Measurements from ENCODE around the gene OR51B6. TPM values are rescaled to one million over a fixed set of nuclear protein-coding genes. Genes with fewer than 3 reads are reported as not detected.
"Not testable (repeated sequence)": the region's sequence is repeated elsewhere in the genome, so short reads cannot be mapped to it uniquely, and the experiment has no call there.

Gene OR51B6
- polyA plus RNA-seq, 6 donors from 2014 or later: not detected

DNA sequence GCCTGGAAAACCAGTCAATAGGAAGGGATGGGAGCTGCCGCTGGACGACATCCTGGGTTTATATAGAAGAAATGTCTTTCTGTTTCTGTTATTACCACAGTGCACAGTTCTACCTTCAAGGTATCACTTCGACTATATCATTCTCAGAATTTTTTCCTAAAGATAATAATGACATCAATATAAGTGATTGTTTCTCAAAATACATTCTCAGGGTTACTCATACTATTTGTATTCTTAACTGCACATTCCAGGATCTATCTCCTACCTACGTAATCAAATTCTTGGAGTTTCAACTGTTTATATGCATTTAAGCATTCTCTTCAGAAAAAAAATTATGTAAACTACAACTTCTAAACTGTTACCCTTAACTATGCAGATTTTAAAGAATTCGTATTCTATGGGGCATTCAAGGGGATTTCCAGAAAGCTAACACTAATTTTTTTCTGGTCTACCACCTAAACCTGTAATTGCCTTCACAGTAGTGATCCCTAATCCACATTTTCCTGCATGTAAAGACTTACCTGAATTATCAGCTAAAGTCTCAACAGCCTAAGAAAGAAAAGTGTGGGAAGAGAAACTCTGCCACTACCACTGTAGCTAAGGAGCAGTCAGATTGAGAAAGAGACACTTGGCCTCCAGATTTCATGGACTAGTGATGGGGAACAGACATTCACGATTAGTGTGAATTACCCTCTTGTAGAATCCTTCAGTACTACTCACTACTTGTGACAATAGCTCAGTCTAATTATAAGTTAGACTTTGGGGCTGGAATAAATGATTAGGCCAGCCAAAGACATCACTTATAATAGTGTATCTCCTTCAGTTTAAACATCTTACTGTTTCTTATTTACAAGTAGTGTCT is 7.6 kb upstream of the OR51B6 start, which contains the start of gene OR51B5:
TSS of gene OR51B5 (minus strand) at position 51 of the 862 bp plus-strand sequence. CDS start at position 51, 0 bp downstream.
- Mint-ChIP-seq H3K36me3 (no peaks in the 10 kb centered on the region), H3K4me1 (no peaks in the 10 kb centered on the region), H3K4me3 (no peak within 1 kb of the TSS), H3K27me3 (peaks cover 0 to 15% (median 14%) of the 10 kb centered on the region in 3 donors), H3K27ac (peak within 1 kb of the TSS in 1 of 6 donors; percentile 12), H3K9me3 (peaks cover 0 to 4% (median 0%) of the 10 kb centered on the region in 7 donors)
- DNase-seq (no peak), ATAC-seq (ENCODE audit: low read depth in 2 of 2) (no peak)

- no peaks in the 10 kb centered on the region for H3K36me3 Mint-ChIP-seq
- DNase-seq (no peak), ATAC-seq (ENCODE audit: low read depth in 2 of 2) (no peak)
- H3K4me1 Mint-ChIP-seq: no peaks in the 10 kb centered on the region
- H3K27me3 Mint-ChIP-seq: peaks cover 0 to 17% (median 14%) of the 10 kb centered on the region in 3 donors
- H3K4me3 Mint-ChIP-seq: no peak overlapping the region
- no peak overlapping the region for H3K27ac Mint-ChIP-seq
- peaks cover 0 to 2% (median 0%) of the 10 kb centered on the region in 7 donors for H3K9me3 Mint-ChIP-seq
These were observed 5.5 kb upstream of the OR51B6 start for GRCh38 chr11:5345831-5346230.

- no peak for DNase-seq
- H3K9me3 Mint-ChIP-seq: peaks cover 0 to 2% (median 0%) of the 10 kb centered on the region in 7 donors
- H3K4me1 Mint-ChIP-seq: no peaks in the 10 kb centered on the region
- H3K27ac Mint-ChIP-seq: no peak overlapping the region
- H3K27me3 Mint-ChIP-seq: peaks cover 7 to 25% (median 22%) of the 10 kb centered on the region in 3 donors
- no peak for ATAC-seq (ENCODE audit: low read depth in 2 of 2)
- no peak overlapping the region for H3K4me3 Mint-ChIP-seq
- H3K36me3 Mint-ChIP-seq: no peaks in the 10 kb centered on the region
These were observed 2.6 kb upstream of the OR51B6 start for GRCh38 chr11:5348551-5349194.

DNA sequence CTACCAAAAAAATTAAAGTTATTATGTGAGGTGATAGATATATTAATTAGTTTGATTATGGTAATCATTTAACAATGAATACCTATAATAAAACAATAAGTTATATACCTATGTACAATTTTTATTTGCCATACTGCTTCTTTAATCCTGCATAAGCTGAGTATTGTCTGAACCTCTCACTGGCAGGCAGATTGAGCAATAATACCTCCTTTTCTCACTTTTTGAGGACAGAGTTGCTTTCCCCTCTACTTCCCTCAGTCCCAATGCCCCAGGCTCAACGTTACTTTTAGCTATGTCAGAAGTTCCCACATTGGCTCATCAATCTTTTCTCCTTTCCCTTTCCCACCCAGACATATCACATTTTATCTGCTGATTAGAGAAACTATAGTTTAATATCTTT is 1.8 kb upstream of the OR51B6 start:
- peaks cover 7 to 25% (median 22%) of the 10 kb centered on the region in 3 donors for H3K27me3 Mint-ChIP-seq
- no peaks in the 10 kb centered on the region for H3K4me1 Mint-ChIP-seq
- H3K4me3 Mint-ChIP-seq: no peak overlapping the region
- peaks cover 0 to 2% (median 0%) of the 10 kb centered on the region in 7 donors for H3K9me3 Mint-ChIP-seq
- ATAC-seq (ENCODE audit: low read depth in 2 of 2): no peak
- no peak for DNase-seq
- no peak overlapping the region for H3K27ac Mint-ChIP-seq
- H3K36me3 Mint-ChIP-seq: no peaks in the 10 kb centered on the region

- H3K27ac Mint-ChIP-seq; H3K9me3 Mint-ChIP-seq; DNase-seq; ATAC-seq (ENCODE audit: low read depth in 2 of 2); H3K36me3 Mint-ChIP-seq; H3K4me3 Mint-ChIP-seq; H3K4me1 Mint-ChIP-seq: not testable (repeated sequence)
- peaks cover 7 to 15% (median 8%) of the 10 kb centered on the region in 3 donors for H3K27me3 Mint-ChIP-seq
These were observed 4.7 kb downstream of the OR51B6 start for GRCh38 chr11:5356031-5356430.

GRCh38 chr11:5362017-5362625 is 10.8 kb downstream of the OR51B6 start:
- DNase-seq (no peak), ATAC-seq (ENCODE audit: low read depth in 2 of 2) (no peak)
- Mint-ChIP-seq H3K27ac (no peak overlapping the region), H3K4me3 (no peak overlapping the region), H3K27me3 (peaks cover 0 to 12% (median 8%) of the 10 kb centered on the region in 3 donors), H3K36me3 (no peaks in the 10 kb centered on the region), H3K9me3 (peaks cover 0 to 8% (median 4%) of the 10 kb centered on the region in 7 donors), H3K4me1 (no peaks in the 10 kb centered on the region)

DNA sequence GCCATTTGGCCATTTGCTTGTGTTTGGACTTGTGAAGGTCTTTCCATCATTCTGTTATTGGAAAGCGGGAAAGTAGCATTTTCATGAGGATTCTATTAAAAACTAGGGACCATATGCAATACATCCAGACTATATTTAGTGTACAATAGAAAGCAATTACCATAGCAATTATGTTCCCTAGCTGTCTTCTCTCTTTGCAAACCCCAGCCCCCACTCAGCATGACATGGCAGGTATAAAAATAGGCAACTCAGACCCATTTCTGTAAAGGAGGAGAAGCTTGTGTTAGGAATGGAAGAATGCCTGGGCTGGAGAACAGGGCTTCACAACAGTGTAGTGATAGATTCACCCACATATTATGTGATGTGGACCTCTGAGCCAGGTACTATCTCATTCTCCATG is 12.4 kb downstream of the OR51B6 start:
- ATAC-seq (ENCODE audit: low read depth in 2 of 2) (no peak), DNase-seq (no peak)
- peaks cover 0 to 8% (median 4%) of the 10 kb centered on the region in 7 donors for H3K9me3 Mint-ChIP-seq
- H3K27ac Mint-ChIP-seq: no peak overlapping the region
- H3K4me3 Mint-ChIP-seq: no peak overlapping the region
- H3K27me3 Mint-ChIP-seq: peaks cover 0 to 12% (median 8%) of the 10 kb centered on the region in 3 donors
- no peaks in the 10 kb centered on the region for H3K4me1 Mint-ChIP-seq
- H3K36me3 Mint-ChIP-seq: no peaks in the 10 kb centered on the region

DNA sequence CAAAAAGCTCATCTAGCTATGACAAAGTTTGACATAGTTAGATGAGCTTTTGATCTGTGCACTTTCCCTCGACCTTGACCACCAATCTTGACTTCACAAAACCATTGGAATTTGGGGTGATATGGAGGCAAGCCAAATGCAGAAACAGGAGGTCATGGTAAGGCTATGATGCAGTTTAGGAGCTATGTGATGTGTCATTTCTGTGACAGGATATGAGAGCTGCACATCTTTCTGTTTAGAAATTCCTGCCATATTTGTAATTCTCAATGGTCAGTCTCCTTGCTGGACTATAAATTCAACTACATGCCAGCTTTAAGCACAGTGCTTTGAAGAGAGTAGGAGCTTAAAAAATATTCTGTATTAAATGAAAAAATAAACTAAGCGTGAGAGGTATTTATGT is 12.9 kb downstream of the OR51B6 start:
- Mint-ChIP-seq H3K4me1 (no peaks in the 10 kb centered on the region), H3K9me3 (peaks cover 0 to 8% (median 2%) of the 10 kb centered on the region in 7 donors)
- ATAC-seq (ENCODE audit: low read depth in 2 of 2): no peak

GRCh38 chr11:5366365-5366764 is 15.1 kb downstream of the OR51B6 start:
- peaks cover 0 to 12% (median 8%) of the 10 kb centered on the region in 3 donors for H3K27me3 Mint-ChIP-seq
- H3K9me3 Mint-ChIP-seq; H3K4me3 Mint-ChIP-seq; H3K27ac Mint-ChIP-seq; H3K36me3 Mint-ChIP-seq; ATAC-seq (ENCODE audit: low read depth in 2 of 2); H3K4me1 Mint-ChIP-seq; DNase-seq: not testable (repeated sequence)

More for the DNA sequence above, 12.9 kb downstream of the OR51B6 start:
- H3K36me3 Mint-ChIP-seq: no peaks in the 10 kb centered on the region
- H3K27me3 Mint-ChIP-seq: peaks cover 0 to 12% (median 8%) of the 10 kb centered on the region in 3 donors
- H3K27ac Mint-ChIP-seq: no peak overlapping the region
- no peak for DNase-seq
- H3K4me3 Mint-ChIP-seq: no peak overlapping the region

DNA sequence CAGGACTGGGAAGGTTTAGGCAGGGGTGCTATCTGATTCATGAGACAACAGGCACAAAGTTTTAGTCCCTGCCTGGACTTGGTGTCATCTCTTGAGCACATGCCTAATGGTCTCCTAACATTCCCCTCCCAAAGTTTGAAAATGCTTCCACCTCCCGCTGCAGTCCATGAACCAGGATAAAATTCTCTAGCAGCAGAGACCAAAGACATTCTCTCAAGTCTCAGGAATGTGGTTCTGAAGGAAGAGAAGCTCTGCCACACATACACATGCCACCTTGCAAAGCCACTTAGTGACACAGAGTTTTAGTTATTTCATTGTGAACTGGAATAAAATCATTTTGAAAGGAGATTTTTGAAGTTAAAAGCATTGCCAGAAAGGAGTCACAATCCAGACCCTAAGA is 15.5 kb downstream of the OR51B6 start:
- no peaks in the 10 kb centered on the region for H3K4me1 Mint-ChIP-seq
- H3K27me3 Mint-ChIP-seq: peaks cover 0 to 11% (median 8%) of the 10 kb centered on the region in 3 donors
- no peaks in the 10 kb centered on the region for H3K36me3 Mint-ChIP-seq
- no peak overlapping the region for H3K27ac Mint-ChIP-seq
- no peak overlapping the region for H3K4me3 Mint-ChIP-seq
- H3K9me3 Mint-ChIP-seq: peaks cover 0 to 5% (median 2%) of the 10 kb centered on the region in 7 donors
- no peak for ATAC-seq (ENCODE audit: low read depth in 2 of 2)
- DNase-seq: no peak

- no peak overlapping the region for H3K4me3 Mint-ChIP-seq
- DNase-seq: no peak
- H3K27me3 Mint-ChIP-seq: peaks cover 0 to 8% (median 8%) of the 10 kb centered on the region in 3 donors
- no peaks in the 10 kb centered on the region for H3K36me3 Mint-ChIP-seq
- peaks cover 0 to 5% (median 1%) of the 10 kb centered on the region in 7 donors for H3K9me3 Mint-ChIP-seq
- no peak overlapping the region for H3K27ac Mint-ChIP-seq
- no peaks in the 10 kb centered on the region for H3K4me1 Mint-ChIP-seq
- no peak for ATAC-seq (ENCODE audit: low read depth in 2 of 2)
These were observed 16.3 kb downstream of the OR51B6 start for GRCh38 chr11:5367448-5368074.

DNA sequence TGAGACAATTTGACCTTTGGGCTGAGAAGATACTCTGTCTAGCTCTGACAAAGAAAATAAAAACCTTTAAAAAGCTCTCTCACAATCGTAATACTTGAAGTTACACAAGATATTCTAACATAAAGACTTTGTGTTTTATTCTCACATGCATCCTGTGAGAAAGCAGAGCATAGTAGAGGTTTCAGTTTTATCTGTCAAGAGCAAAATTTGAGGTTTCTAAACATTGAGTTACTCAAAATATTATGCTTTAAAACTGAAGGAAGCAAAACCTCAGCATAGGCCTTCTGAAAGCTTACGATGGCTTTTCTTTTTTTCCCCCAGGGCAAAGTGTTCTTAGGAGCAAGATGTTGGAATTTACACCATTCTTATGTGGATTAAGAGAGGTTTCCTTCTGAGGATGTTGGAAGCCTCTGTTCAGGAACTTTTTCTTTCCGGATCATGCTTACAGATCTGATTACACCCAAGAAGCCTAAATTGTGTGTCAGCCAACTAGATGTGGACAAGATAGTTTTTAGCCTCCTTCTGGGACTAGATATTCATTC is 17.3 kb downstream of the OR51B6 start:
- no peak for ATAC-seq (ENCODE audit: low read depth in 2 of 2)
- Mint-ChIP-seq H3K27me3 (peaks cover 0 to 8% (median 8%) of the 10 kb centered on the region in 3 donors), H3K4me1 (no peaks in the 10 kb centered on the region), H3K4me3 (no peak overlapping the region), H3K9me3 (peaks cover 0 to 10% (median 2%) of the 10 kb centered on the region in 7 donors), H3K27ac (no peak overlapping the region), H3K36me3 (no peaks in the 10 kb centered on the region)
- DNase-seq: no peak

DNA sequence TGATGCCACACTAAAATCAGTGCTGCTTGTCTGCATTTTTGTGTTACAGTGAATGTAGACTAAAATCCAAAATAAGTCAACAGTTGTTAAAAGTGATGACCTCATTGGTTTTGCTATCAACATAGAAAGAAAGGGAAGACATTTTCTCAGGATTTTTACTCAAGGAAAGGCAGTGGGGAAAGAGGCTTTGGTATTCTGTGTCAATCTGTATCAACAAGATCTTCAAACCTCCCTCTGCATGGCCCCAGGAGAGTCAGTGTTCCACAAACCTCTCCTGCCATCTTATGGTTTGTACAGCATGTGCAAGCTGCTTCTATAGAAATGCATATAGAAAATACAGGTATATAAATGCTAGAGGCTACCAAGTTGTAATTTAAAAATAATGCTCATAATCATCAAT is 18.5 kb downstream of the OR51B6 start:
- ATAC-seq (ENCODE audit: low read depth in 2 of 2): no peak
- no peak overlapping the region for H3K4me3 Mint-ChIP-seq
- DNase-seq: no peak
- peaks cover 6 to 8% (median 8%) of the 10 kb centered on the region in 3 donors for H3K27me3 Mint-ChIP-seq
- no peaks in the 10 kb centered on the region for H3K4me1 Mint-ChIP-seq
- H3K27ac Mint-ChIP-seq: no peak overlapping the region
- no peaks in the 10 kb centered on the region for H3K36me3 Mint-ChIP-seq
- H3K9me3 Mint-ChIP-seq: peaks cover 0 to 10% (median 2%) of the 10 kb centered on the region in 7 donors
